Amniotic epithelial cell (primary cell): ENCODE data around the gene PARD3B.
A peak's percentile ranks its signal among the peaks of the same experiment; 100 is the strongest.

ENCODE experiments used
- DNase-seq: peaks from one replicate; pipeline ENCODE4 v3.0.0-alpha.2; 2010; ENCODE audit warnings: low read depth

The PARD3B gene

GRCh38 chr2:205138735-205139134, 593.5 kb downstream of the PARD3B start:
- no peak for DNase-seq

DNA sequence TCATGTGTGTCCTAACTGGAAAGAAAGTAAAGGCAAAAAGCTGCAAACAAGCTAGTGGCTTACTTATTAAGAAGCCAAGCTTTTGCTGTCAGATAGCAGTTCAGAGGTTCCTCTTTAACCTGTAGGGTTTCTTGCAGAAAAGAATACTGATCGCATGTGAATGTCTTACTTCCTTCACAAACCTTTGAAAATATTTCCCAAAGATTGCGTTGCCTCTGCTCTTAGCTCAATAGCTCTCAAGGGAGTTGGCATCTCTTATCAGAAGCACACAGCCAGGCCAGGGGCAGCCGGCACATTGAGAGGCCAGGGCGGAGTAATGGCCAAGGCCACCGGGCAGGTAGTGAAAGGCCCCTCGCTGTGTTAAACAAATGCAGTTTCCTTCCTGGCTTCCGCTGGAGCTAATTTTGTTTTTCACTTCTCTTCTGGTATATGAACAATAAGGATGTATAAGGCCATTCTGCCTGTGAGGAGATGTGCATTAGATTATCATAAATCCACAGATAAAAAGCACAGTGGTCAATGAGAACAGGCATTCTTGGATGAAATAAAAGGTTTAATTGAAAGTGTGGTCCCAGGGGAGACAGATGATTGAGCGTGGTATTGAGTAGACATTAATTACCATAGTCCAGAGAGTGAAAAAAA, 594.7 kb downstream of the PARD3B start:
- no peak for DNase-seq

DNA sequence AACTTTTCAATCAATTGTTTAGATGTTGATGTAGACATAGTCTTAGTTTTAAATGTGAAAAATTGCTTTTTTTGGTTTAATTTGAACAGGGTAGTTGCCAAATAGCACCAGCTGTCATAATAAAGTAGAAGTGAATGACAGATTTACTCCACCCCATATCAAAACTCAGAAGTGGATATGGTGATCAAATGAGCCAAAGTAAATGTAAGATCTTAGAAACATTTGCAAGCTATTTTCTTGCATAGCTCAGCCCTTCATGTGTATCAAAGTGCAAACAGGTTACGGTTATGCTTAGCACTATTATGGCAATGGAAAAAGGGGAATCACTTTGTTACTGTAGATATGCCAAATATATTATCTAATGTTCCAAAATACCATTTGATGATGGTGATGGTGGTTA, 596.1 kb downstream of the PARD3B start:
- DNase-seq = no peak

- DNase-seq = no peak
Observed at GRCh38 chr2:205145888-205146287, 600.6 kb downstream of the PARD3B start.

DNA sequence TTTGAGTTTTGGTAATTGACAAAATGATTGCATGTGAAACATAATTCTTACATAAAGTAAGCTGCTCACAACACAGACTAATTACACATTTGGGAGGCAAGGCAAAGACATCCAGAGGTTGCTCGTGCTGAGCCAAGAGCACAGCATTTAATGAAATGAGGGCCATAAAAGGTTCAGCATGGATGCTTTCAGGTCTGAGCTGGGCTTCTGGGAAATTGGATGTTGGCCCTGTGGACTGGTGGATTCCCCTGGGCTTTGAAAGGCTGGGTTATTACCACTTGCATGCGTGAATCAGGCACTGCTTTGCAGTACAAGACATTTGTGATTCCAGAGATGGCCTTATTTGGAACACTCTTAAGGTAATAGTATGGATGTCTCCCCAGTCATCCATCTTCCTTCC, 603.5 kb downstream of the PARD3B start:
- no peak for DNase-seq

- no peak for DNase-seq
Observed at GRCh38 chr2:205156457-205156856, 611.2 kb downstream of the PARD3B start.

DNA sequence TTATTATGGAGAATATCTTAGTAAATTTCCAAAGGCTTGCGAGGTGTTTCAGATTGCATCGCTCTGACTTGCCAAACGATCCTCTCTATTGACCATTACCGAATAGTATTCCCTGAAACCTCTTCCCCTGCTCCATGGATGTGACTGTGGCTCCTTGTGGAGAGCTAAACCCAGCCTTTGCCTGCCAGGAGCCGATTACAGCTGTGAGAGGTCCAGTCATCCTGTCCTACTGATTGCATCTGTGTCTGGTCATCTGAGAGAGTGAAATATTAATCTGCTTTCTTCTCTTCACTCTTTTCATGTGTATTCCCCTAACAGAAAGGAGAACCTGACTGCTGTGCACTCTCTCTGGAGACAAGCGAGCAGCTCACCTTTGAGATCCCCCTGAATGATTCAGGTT, 613.1 kb downstream of the PARD3B start:
- no peak for DNase-seq

DNA sequence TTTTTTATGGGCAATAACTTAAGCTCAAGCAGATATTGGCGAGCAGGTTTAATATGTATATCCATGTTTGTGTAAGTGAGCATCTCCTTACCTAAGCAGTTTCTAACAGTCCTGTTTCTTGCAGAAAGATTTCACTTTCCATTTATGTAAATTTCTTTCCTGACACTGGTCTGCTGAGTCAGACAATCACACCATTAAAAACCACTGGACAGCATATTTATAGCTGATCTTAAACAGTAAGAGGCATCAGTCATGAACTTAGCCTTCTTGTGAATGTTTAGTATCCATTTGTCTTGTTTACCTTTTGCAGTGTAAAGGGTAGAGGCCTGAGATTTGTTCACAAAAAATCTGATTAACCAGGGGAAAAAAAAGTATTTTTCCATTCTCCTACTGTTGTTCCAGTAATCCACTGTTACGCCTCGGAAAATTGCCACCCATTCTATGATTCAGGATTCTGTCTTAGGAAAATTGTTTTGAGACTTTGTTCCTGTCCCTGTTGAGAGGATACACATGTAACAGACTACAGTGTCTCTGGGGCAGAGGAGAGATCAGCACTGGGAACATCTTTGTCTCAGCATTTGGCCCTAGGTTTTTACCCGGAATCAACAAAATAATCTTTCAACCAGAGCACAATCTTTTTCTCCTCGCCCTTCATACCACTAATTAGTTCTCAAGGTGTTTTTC, 616.0 kb downstream of the PARD3B start:
- peak; percentile 54 for DNase-seq

DNA sequence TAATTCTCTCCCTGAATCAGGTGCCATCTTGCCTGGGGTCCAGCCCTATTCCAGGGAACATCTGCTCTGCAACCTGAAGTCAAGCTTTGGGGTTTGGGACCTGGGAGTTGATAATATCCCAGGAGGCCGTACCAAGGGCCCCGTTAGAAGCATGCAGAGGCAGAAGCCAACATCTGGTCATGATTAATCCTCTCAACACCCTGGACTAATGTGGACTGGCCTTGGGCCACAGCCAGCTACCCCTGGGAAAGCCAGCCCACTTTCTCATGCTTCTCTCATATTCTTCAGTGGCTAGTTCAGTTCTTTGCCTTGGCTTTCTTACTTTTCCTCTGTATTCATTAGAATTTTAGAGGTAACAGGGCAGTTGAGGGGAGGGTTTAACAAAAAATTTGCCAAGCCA, 621.5 kb downstream of the PARD3B start:
- DNase-seq = no peak

GRCh38 chr2:205169012-205169411, 623.7 kb downstream of the PARD3B start:
- DNase-seq = no peak

GRCh38 chr2:205169464-205169863, 624.2 kb downstream of the PARD3B start:
- no peak for DNase-seq

DNA sequence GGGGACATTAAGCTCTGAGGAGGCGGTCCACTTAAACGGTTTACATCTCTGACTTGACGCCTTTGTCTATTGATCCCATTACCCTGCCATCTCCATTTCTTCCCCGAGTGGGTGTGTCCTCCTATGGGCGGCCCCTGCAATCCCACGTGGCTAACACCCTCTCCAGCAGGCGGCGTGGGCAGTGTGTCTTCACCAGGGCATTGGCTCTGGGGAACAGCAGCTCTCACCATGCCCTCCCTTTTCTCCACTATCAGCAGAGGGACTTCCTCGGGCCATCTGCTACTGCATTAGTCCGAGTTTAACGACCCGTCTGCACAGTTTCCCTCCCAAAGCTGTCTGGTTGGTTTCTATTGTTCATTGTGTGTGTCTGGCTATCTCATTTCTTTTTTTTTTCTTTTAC, 625.1 kb downstream of the PARD3B start:
- DNase-seq = no peak

- DNase-seq = peak; percentile 13
Observed at GRCh38 chr2:205171261-205171940, 626.1 kb downstream of the PARD3B start.

DNA sequence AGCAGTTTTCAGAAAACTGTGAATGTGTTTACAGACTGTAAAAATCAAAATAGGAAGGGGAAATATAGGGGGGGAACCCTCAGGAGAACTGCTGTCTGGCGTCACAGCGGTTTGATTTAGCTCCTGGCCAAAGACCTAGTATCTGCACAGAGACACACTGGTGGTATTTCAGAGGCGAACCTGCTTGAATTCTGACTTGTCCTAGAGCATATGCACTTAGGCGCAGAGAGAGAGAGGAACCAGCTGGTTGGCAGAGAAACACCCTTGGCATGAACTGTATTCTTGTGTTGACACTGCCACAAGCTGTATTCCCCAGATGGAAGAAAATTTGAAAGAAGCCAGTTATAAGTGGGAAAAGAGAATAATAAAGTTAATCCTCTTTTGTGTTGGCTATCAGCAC, 630.6 kb downstream of the PARD3B start:
- no peak for DNase-seq

DNA sequence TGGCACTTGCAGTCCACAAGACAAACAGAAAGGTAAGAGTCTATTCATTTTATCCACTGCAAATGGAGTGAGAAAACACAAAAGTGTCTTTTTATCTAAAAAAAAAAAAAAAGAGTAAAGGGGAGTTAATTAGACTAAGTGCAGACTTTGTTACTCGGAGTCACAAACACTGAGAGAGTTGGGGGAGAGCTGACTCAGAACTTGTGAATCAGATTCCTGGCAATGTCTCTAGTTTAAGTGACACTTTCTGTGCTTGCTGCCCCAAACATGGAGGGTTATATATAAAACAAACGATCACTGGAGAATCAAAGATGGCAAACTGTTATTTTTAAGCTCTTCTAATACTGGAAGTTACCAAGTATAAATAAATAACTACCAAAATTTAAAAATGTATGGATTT, 631.3 kb downstream of the PARD3B start:
- no peak for DNase-seq

DNA sequence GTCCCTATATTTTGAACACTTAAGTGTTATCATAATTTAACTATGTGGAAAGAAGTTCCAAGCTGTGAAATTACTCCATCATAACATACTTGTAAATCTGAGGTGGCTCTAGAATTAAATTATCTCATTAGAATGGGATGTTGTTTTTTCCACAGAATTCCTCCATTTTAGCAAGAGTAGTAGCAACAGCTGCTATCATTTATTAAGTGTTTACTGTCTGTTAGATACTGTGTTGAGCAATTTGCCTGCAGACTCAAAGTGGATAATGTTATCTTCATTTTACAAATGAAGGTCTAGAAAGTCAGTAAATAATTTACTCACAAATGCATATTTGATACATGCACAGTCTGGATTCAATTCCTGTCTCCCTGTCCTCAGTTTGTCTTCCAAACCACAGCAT, 632.3 kb downstream of the PARD3B start:
- DNase-seq = peak; percentile 64

DNA sequence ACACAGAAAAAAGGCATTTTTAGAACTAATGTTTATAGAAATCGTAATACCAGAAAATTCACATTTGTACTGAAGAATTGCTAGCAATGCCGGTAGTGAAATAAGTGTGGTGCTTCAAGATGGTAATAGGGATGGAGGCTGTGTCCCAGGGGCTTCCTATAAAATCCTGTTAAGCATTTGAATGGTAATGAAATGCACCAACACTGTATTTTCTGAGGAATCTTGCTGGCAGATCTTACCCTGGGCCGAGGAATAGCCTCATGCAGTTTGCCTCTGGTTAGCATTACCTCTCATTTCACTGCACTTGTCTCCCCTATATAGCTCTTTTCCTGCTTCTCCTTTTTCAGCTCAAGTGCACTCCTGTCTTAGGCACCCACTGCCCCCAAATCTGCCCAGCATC, 635.5 kb downstream of the PARD3B start:
- no peak for DNase-seq

GRCh38 chr2:205187731-205188130, 642.5 kb downstream of the PARD3B start:
- peak; percentile 27 for DNase-seq

GRCh38 chr2:205188239-205189138, 643.2 kb downstream of the PARD3B start:
- peak; percentile 88 for DNase-seq

GRCh38 chr2:205189301-205189700, 644.0 kb downstream of the PARD3B start:
- DNase-seq = no peak

GRCh38 chr2:205190528-205190927, 645.3 kb downstream of the PARD3B start:
- no peak for DNase-seq

- DNase-seq = no peak
Observed at GRCh38 chr2:205193125-205193835, 648.0 kb downstream of the PARD3B start.
